ENCODE results near the gene TEX28. TPM values are rescaled to one million over a fixed set of nuclear protein-coding genes. Genes with fewer than 3 reads are reported as not detected.

The TEX28 gene
- total and polyA plus RNA-seq, 11 donors: not detected

GRCh38 chrX:154317391-154317995, 22.6 kb upstream of the TEX28 start:
- 12 to 29% (median 24%) methylated on average over 7 of the region's 7 CpGs for WGBS, 4 donors
- peak in 1 of 5 donors; percentile 21 for DNase-seq
- Histone ChIP-seq H3K27me3 (peaks cover 0 to 6% (median 0%) of the 10 kb centered on the region in 9 donors), H3K36me3 (no peaks in the 10 kb centered on the region), H3K27ac (no peak overlapping the region), H3K9me3 (no peaks in the 10 kb centered on the region), H3K4me3 (no peak overlapping the region), H3K4me1 (peaks cover 0 to 4% (median 0%) of the 10 kb centered on the region in 12 donors)
- intact Hi-C loops (cut with DNase I): loop anchor here in 2 of 10 donors (2.0 to 5.0 kb wide), 3 partner anchors 55 to 215 kb away; no protein-coding TSS in a partner anchor
- peak; percentile 22 to 61 (median 36) for TF ChIP-seq CTCF (IDR thresholded peaks at IDR 0.05)
- TF ChIP-seq POLR2A (IDR thresholded peaks at IDR 0.05): no peak
- peak in 2 of 4 donors; percentile 41 to 53 for ATAC-seq

DNA sequence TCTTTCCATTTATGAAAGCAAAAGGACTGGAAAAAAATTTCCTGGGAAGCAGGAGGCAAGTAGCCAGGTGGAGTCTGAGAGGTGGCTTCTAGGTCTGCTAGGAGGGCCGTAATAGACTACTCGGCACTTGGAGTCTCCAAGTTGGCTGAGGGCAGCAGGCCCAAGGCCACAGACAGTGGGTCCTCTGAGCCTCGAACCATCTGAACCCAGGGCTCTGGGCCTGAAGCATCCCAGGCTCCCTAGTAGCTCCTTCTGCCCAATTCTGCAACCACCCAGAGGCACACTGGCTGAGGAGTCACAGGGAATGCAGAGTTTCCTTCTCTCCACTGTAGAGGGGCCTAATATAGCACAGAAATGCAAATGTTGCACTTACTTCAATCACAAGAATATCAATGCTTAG, 20.5 kb upstream of the TEX28 start:
- no peak overlapping the region for H3K27ac ChIP-seq
- WGBS, 4 donors: 88 to 100% (median 94%) methylated on average over 3 of the region's 3 CpGs
- intact Hi-C loops (cut with DNase I): loop anchor here in 2 of 10 donors (5.0 kb wide), 2 partner anchors 183 to 217 kb away; no protein-coding TSS in a partner anchor
- no peaks in the 10 kb centered on the region for H3K9me3 ChIP-seq
- ATAC-seq (no peak), DNase-seq (peak in 1 of 5 donors; percentile 9)
- TF ChIP-seq CTCF (IDR thresholded peaks at IDR 0.05) (no peak), POLR2A (IDR thresholded peaks at IDR 0.05) (no peak)
- H3K4me3 ChIP-seq: no peak overlapping the region
- peaks cover 0 to 4% (median 0%) of the 10 kb centered on the region in 12 donors for H3K4me1 ChIP-seq
- H3K27me3 ChIP-seq: peaks cover 0 to 11% (median 0%) of the 10 kb centered on the region in 9 donors
- H3K36me3 ChIP-seq: no peaks in the 10 kb centered on the region

DNA sequence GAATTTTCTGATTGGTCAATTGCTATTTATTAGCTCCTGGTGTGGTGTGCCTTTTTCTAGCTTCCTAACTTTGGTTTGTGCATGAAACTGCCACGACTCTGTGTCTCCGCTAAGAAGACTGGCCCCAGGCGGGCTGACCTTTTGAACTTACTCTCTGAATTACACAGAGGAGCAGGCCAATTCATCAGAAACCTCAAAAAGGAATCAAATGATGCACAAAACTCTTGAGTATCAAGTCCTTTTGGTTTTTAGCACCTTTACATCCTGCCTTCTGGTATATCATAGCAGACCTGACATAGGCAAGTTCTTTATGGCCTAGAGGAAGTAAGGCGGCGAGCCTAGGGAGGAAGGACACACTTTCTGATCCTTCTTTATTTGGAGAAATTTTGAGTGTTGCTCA, 18.2 kb upstream of the TEX28 start:
- intact Hi-C loops (cut with DNase I): no loop called here
- 68 to 84% (median 82%) methylated on average over 5 of the region's 5 CpGs for WGBS, 4 donors
- no peaks in the 10 kb centered on the region for H3K36me3 ChIP-seq
- DNase-seq: peak in 1 of 5 donors; percentile 26
- ATAC-seq: no peak
- TF ChIP-seq CTCF (IDR thresholded peaks at IDR 0.05): no peak
- peak overlapping the region in 1 of 12 donors; percentile 28 for H3K27ac ChIP-seq
- peaks cover 0 to 9% (median 0%) of the 10 kb centered on the region in 12 donors for H3K4me1 ChIP-seq
- H3K9me3 ChIP-seq: no peaks in the 10 kb centered on the region
- H3K4me3 ChIP-seq: no peak overlapping the region
- H3K27me3 ChIP-seq: peaks cover 0 to 6% (median 0%) of the 10 kb centered on the region in 9 donors

GRCh38 chrX:154312116-154312515, 17.2 kb upstream of the TEX28 start:
- peaks cover 0 to 9% (median 0%) of the 10 kb centered on the region in 12 donors for H3K4me1 ChIP-seq
- no peaks in the 10 kb centered on the region for H3K36me3 ChIP-seq
- ATAC-seq (no peak), DNase-seq (peak in 1 of 5 donors; percentile 9)
- intact Hi-C loops (cut with DNase I): no loop called here
- no peak for TF ChIP-seq CTCF (IDR thresholded peaks at IDR 0.05)
- TF ChIP-seq POLR2A (IDR thresholded peaks at IDR 0.05): no peak
- peaks cover 0 to 6% (median 0%) of the 10 kb centered on the region in 9 donors for H3K27me3 ChIP-seq
- WGBS, 4 donors: 89 to 95% (median 94%) methylated on average over 7 of the region's 7 CpGs
- H3K9me3 ChIP-seq: no peaks in the 10 kb centered on the region
- no peak overlapping the region for H3K27ac ChIP-seq
- H3K4me3 ChIP-seq: no peak overlapping the region

Data from heart left ventricle (tissue), 16 donors.